Stomach (tissue), 4 donors: Measurements from ENCODE around the gene COL24A1.

Source experiments
- EP300 ChIP-seq: sonication (generic); formaldehyde crosslinking; IDR thresholded peaks from one replicate; pipeline ENCODE4 v1.6.1; 2017; ENCODE audit warnings: antibody characterized with exemption
- TF ChIP-seq, protein P1 (sequence below), 7 experiments: fragments of 450-650 bp in 4 of 7; fragments of 200-600 bp in 3 of 7; sonication (generic) in 3 of 7; IDR thresholded peaks; one replicate each; pipeline ENCODE4 v1.5.1; 2016 to 2019; ENCODE audit warnings: antibody characterized with exemption in 7 of 7, control low read depth in 2 of 7, mild to moderate bottlenecking in 1 of 7

DNA sequence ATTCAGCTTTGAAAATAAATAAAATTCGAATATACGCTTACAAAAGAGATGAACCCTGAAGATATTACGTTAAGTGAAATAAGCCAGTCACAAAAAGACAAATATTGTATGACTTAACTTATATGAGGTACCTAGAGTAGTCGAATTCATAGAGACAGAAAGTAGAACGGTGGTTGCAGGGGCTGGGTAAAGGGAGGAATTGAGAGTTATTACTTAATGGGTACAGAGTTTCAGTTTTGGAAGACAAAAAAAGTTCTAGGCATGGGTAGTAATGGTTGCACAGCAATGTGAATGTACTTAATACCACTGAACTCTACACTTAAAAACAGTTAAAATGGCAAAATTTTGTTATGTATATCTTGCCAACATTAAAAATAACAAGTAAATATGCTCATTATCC, 399.7 kb downstream of the COL24A1 start:
- no peak for TF ChIP-seq EP300
- TF ChIP-seq, protein P1, sequence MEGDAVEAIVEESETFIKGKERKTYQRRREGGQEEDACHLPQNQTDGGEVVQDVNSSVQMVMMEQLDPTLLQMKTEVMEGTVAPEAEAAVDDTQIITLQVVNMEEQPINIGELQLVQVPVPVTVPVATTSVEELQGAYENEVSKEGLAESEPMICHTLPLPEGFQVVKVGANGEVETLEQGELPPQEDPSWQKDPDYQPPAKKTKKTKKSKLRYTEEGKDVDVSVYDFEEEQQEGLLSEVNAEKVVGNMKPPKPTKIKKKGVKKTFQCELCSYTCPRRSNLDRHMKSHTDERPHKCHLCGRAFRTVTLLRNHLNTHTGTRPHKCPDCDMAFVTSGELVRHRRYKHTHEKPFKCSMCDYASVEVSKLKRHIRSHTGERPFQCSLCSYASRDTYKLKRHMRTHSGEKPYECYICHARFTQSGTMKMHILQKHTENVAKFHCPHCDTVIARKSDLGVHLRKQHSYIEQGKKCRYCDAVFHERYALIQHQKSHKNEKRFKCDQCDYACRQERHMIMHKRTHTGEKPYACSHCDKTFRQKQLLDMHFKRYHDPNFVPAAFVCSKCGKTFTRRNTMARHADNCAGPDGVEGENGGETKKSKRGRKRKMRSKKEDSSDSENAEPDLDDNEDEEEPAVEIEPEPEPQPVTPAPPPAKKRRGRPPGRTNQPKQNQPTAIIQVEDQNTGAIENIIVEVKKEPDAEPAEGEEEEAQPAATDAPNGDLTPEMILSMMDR (IDR thresholded peaks at IDR 0.05): no peak
